Natural killer cell (primary cell): ENCODE measurements around the gene SLC2A9. TPM values are rescaled to one million over a fixed set of nuclear protein-coding genes. Genes with fewer than 3 reads are reported as not detected.

Experiments
- ATAC-seq, 3 donors: fragments of 150-1000 bp in 2 of 3; fragments of 200-7000 bp in 1 of 3; cut with Tn5 transposase; 1 replicate in 1 of 3; 2 replicates in 2 of 3; pipeline ENCODE4 v1.10.0; 2021; ENCODE audit warnings: mild to moderate bottlenecking in 2 of 3, moderate library complexity in 2 of 3
- DNase-seq, 2 donors: peaks; one replicate each; pipeline versions ENCODE4 v3.0.0 to v3.0.0-alpha.2; 2013 to 2021; ENCODE audit warnings: mixed read lengths in 1 of 2
- H3K27ac ChIP-seq: one replicate; pipeline ENCODE4 v1.5.1; 2013; ENCODE audit warnings: mild to moderate bottlenecking, low read length
- H3K27me3 ChIP-seq: one replicate; pipeline ENCODE4 v1.6.1; 2013; ENCODE audit warnings: low read length; ENCODE audit not compliant: control insufficient read depth, insufficient read depth
- H3K36me3 ChIP-seq: one replicate; pipeline ENCODE4 v1.6.1; 2013; ENCODE audit warnings: low read length; ENCODE audit not compliant: control insufficient read depth, insufficient read depth
- H3K4me1 ChIP-seq: one replicate; pipeline ENCODE4 v1.6.1; 2013; ENCODE audit warnings: low read length; ENCODE audit not compliant: control insufficient read depth, insufficient read depth
- H3K4me3 ChIP-seq: one replicate; pipeline ENCODE4 v1.5.1; 2013; ENCODE audit warnings: low read length
- H3K9me3 ChIP-seq: one replicate; pipeline ENCODE4 v1.6.1; 2013; ENCODE audit warnings: low read length; ENCODE audit not compliant: control insufficient read depth, insufficient read depth
- H3K27ac Mint-ChIP-seq, 2 donors: one replicate each; pipeline ENCODE4 v1.8.0; 2022; ENCODE audit warnings: mild to moderate bottlenecking in 2 of 2, mixed read lengths in 2 of 2, moderate library complexity in 1 of 2
- H3K27me3 Mint-ChIP-seq, 2 donors: one replicate each; pipeline ENCODE4 v1.8.0; 2022; ENCODE audit warnings: low read depth in 2 of 2, mixed read lengths in 2 of 2
- H3K36me3 Mint-ChIP-seq: one replicate; pipeline ENCODE4 v1.8.0; 2022; ENCODE audit warnings: mixed read lengths
- H3K4me1 Mint-ChIP-seq, 2 donors: one replicate each; pipeline ENCODE4 v1.8.0; 2022; ENCODE audit warnings: mixed read lengths in 2 of 2
- H3K4me3 Mint-ChIP-seq: one replicate; pipeline ENCODE4 v1.8.0; 2022; ENCODE audit warnings: mild to moderate bottlenecking, moderate library complexity, mixed read lengths
- H3K9me3 Mint-ChIP-seq, 2 donors: one replicate each; pipeline ENCODE4 v1.8.0; 2022; ENCODE audit warnings: mixed read lengths in 2 of 2
- CTCF ChIP-seq: fragments of 200-600 bp; IDR thresholded peaks from one replicate; pipeline ENCODE4 v1.8.0; 2022; ENCODE audit warnings: antibody characterized with exemption
- WGBS: methylation state at CpG from one replicate; pipeline ENCODE4 v1.1.7; 2013; ENCODE audit warnings: missing lambda C conversion rate; ENCODE audit not compliant: insufficient coverage; 5-methylcytosine and 5-hydroxymethylcytosine counted together
- intact Hi-C: fragments of 100-400 bp; cut with micrococcal nuclease; formaldehyde crosslinking; loops from one replicate; pipeline ENCODE4 v1.14.2; 2022
- total RNA-seq, 4 donors: library from RNA; stranded (reverse); fragments of 120-200 nt in 1 of 4; gene quantifications; one replicate each; pipeline versions ENCODE4 v1.2.3 to v1.2.4, GENCODE V29; 2013 to 2022

The SLC2A9 gene
- total RNA-seq, 3 donors from 2014 or later (not counting 1 experiment from before 2014, with no cell fraction given), result 1.5 to 5.5 (median 3.9) TPM

GRCh38 chr4:9895333-9895705, 126.0 kb downstream of the SLC2A9 start:
- WGBS, result 74% methylated on average over 3 of the region's 4 CpGs
- H3K4me3 Mint-ChIP-seq, result no peak overlapping the region
- ATAC-seq (no peak), DNase-seq (no peak)
- Histone ChIP-seq H3K9me3 (no peaks in the 10 kb centered on the region), H3K4me1 (no peaks in the 10 kb centered on the region), H3K4me3 (no peak overlapping the region), H3K27ac (no peak overlapping the region), H3K27me3 (no peaks in the 10 kb centered on the region), H3K36me3 (no peaks in the 10 kb centered on the region)
- peaks cover 5 to 17% of the 10 kb centered on the region in 2 donors for H3K27me3 Mint-ChIP-seq
- H3K9me3 Mint-ChIP-seq, result no peaks in the 10 kb centered on the region
- H3K36me3 Mint-ChIP-seq, result no peaks in the 10 kb centered on the region
- intact Hi-C loops, result no loop called here
- no peaks in the 10 kb centered on the region for H3K4me1 Mint-ChIP-seq
- no peak overlapping the region for H3K27ac Mint-ChIP-seq
- TF ChIP-seq CTCF, result no peak

GRCh38 chr4:9894644-9895332, 126.5 kb downstream of the SLC2A9 start:
- no peak for DNase-seq
- WGBS, result 71% methylated on average over 2 of the region's 3 CpGs
- Histone ChIP-seq H3K27me3 (no peaks in the 10 kb centered on the region), H3K4me1 (no peaks in the 10 kb centered on the region), H3K9me3 (no peaks in the 10 kb centered on the region), H3K36me3 (no peaks in the 10 kb centered on the region), H3K4me3 (no peak overlapping the region), H3K27ac (no peak overlapping the region)
- Mint-ChIP-seq H3K4me1 (no peaks in the 10 kb centered on the region), H3K4me3 (no peak overlapping the region), H3K27me3 (peaks cover 5 to 13% of the 10 kb centered on the region in 2 donors), H3K36me3 (no peaks in the 10 kb centered on the region), H3K9me3 (no peaks in the 10 kb centered on the region), H3K27ac (no peak overlapping the region)
- intact Hi-C loops, result no loop called here
- no peak for ATAC-seq
- TF ChIP-seq CTCF, result no peak

GRCh38 chr4:9893329-9894108, 127.8 kb downstream of the SLC2A9 start:
- ATAC-seq, result no peak
- H3K27ac Mint-ChIP-seq, result no peak overlapping the region
- Histone ChIP-seq H3K27ac (no peak overlapping the region), H3K36me3 (no peaks in the 10 kb centered on the region), H3K4me1 (no peaks in the 10 kb centered on the region), H3K4me3 (no peak overlapping the region), H3K27me3 (no peaks in the 10 kb centered on the region), H3K9me3 (no peaks in the 10 kb centered on the region)
- no peak overlapping the region for H3K4me3 Mint-ChIP-seq
- no peaks in the 10 kb centered on the region for H3K4me1 Mint-ChIP-seq
- H3K36me3 Mint-ChIP-seq, result no peaks in the 10 kb centered on the region
- H3K27me3 Mint-ChIP-seq, result peaks cover under 1 to 2% of the 10 kb centered on the region in 2 donors
- no peaks in the 10 kb centered on the region for H3K9me3 Mint-ChIP-seq
- intact Hi-C loops, result no loop called here
- WGBS, result 89% methylated on average over 8 of the region's 8 CpGs
- TF ChIP-seq CTCF, result no peak
- no peak for DNase-seq
